Neuronal stem cell (in vitro differentiated cells): Measurements from ENCODE around the gene GPHN.
A peak's percentile ranks its signal among the peaks of the same experiment; 100 is the strongest.

ENCODE experiments used
- DNase-seq: peaks from one replicate; pipeline ENCODE4 v3.0.0-alpha.2; 2013; ENCODE audit warnings: low spot score
- H2AFZ ChIP-seq: one replicate; pipeline ENCODE4 v1.6.1; 2013; ENCODE audit warnings: mild to moderate bottlenecking, low read length, inconsistent platforms
- H2AK5ac ChIP-seq: 2 replicates; pipeline ENCODE4 v1.6.1; 2013; ENCODE audit warnings: low read depth, mild to moderate bottlenecking, inconsistent platforms, low read length, moderate library complexity, mixed read lengths
- H2BK120ac ChIP-seq: 2 replicates; pipeline ENCODE4 v1.6.1; 2013; ENCODE audit warnings: low read depth, mild to moderate bottlenecking, inconsistent platforms, low read length, moderate library complexity, mixed read lengths
- H2BK12ac ChIP-seq: one replicate; pipeline ENCODE4 v1.6.1; 2013; ENCODE audit warnings: low read length, inconsistent platforms
- H2BK15ac ChIP-seq: 2 replicates; pipeline ENCODE4 v1.6.1; 2013; ENCODE audit warnings: mild to moderate bottlenecking, low read length, inconsistent platforms, mixed read lengths
- H2BK5ac ChIP-seq: one replicate; pipeline ENCODE4 v1.6.1; 2013; ENCODE audit warnings: inconsistent platforms, mild to moderate bottlenecking, low read length, moderate library complexity
- H3K14ac ChIP-seq: one replicate; pipeline ENCODE4 v1.6.1; 2013; ENCODE audit warnings: low read length, inconsistent platforms
- H3K18ac ChIP-seq: 2 replicates; pipeline ENCODE4 v1.6.1; 2013; ENCODE audit warnings: low read length, inconsistent platforms
- H3K23ac ChIP-seq: 2 replicates; pipeline ENCODE4 v1.6.1; 2013; ENCODE audit warnings: low read depth, mild to moderate bottlenecking, mixed read lengths, low read length, inconsistent platforms; ENCODE audit not compliant: poor library complexity
- H3K27ac ChIP-seq: replicated peaks from 3 replicates; pipeline ENCODE4 v1.5.1; 2013; ENCODE audit warnings: low read length, inconsistent platforms
- H3K27me3 ChIP-seq, 3 experiments: 2 replicates each; pipeline ENCODE4 v1.6.1; 2013; ENCODE audit warnings: low read length in 3 of 3, mild to moderate bottlenecking in 2 of 3, inconsistent platforms in 1 of 3, low read depth in 1 of 3, mixed read lengths in 1 of 3, moderate library complexity in 1 of 3; ENCODE audit not compliant: control insufficient read depth in 3 of 3, insufficient read depth in 3 of 3
- H3K36me3 ChIP-seq, 2 donors: replicated peaks in 1 of 2; 2 replicates each; pipeline ENCODE4 v1.6.1; 2013; ENCODE audit warnings: low read length in 2 of 2; ENCODE audit not compliant: control insufficient read depth in 2 of 2, insufficient read depth in 2 of 2
- H3K4ac ChIP-seq: 2 replicates; pipeline ENCODE4 v1.6.1; 2013; ENCODE audit warnings: inconsistent platforms, mild to moderate bottlenecking, low read length, moderate library complexity
- H3K4me1 ChIP-seq, 2 donors: 1 replicate in 1 of 2; 2 replicates in 1 of 2; pipeline ENCODE4 v1.6.1; 2013; ENCODE audit warnings: low read length in 2 of 2, low read depth in 1 of 2; ENCODE audit not compliant: control insufficient read depth in 2 of 2, insufficient read depth in 1 of 2
- H3K4me2 ChIP-seq: one replicate; pipeline ENCODE4 v1.6.1; 2013; ENCODE audit warnings: mild to moderate bottlenecking, low read length, inconsistent platforms; ENCODE audit not compliant: insufficient read depth, poor library complexity, severe bottlenecking
- H3K4me3 ChIP-seq, 2 donors: 2 replicates each; pipeline ENCODE4 v1.5.1; 2013; ENCODE audit warnings: low read length in 2 of 2, mild to moderate bottlenecking in 2 of 2, inconsistent platforms in 1 of 2, moderate library complexity in 1 of 2
- H3K79me1 ChIP-seq: one replicate; pipeline ENCODE4 v1.6.1; 2013; ENCODE audit warnings: low read depth, mild to moderate bottlenecking, inconsistent platforms, low read length, moderate library complexity
- H3K9ac ChIP-seq: one replicate; pipeline ENCODE4 v1.6.1; 2013; ENCODE audit warnings: mild to moderate bottlenecking, low read depth, low read length, inconsistent platforms; ENCODE audit not compliant: poor library complexity
- H3K9me3 ChIP-seq, 2 donors: replicated peaks in 1 of 2; 2 replicates each; pipeline versions ENCODE3 to v1.6.1; 2013; ENCODE audit warnings: low read length in 2 of 2, mild to moderate bottlenecking in 2 of 2, inconsistent platforms in 1 of 2, low read depth in 1 of 2, mixed read lengths in 1 of 2, moderate library complexity in 1 of 2; ENCODE audit not compliant: control insufficient read depth in 2 of 2, insufficient read depth in 1 of 2
- H4K8ac ChIP-seq: one replicate; pipeline ENCODE4 v1.6.1; 2013; ENCODE audit warnings: low read depth, mild to moderate bottlenecking, inconsistent platforms, low read length, moderate library complexity
- H4K91ac ChIP-seq: one replicate; pipeline ENCODE4 v1.6.1; 2013; ENCODE audit warnings: low read length, low read depth, mild to moderate bottlenecking, inconsistent platforms; ENCODE audit not compliant: poor library complexity
- WGBS, 2 donors: extraction: QIAGEN DNeasy Blood & Tissue Kit; methylation state at CpG; one replicate each; pipeline ENCODE4 v1.1.7; 2013; ENCODE audit warnings: missing lambda C conversion rate in 2 of 2, mixed read lengths in 1 of 2; ENCODE audit not compliant: insufficient read length in 2 of 2, insufficient replicate concordance in 1 of 2; ENCODE audit errors: extremely low coverage in 2 of 2; 5-methylcytosine and 5-hydroxymethylcytosine counted together

The GPHN gene

GRCh38 chr14:66651536-66652220 is 143.7 kb downstream of the GPHN start:
- H2BK12ac ChIP-seq = no peak overlapping the region
- H4K91ac ChIP-seq = no peak overlapping the region
- H3K4me2 ChIP-seq = no peak overlapping the region
- WGBS, 2 donors = no CpG with 5 or more reads among the region's 5 CpGs
- no peak overlapping the region for H2BK5ac ChIP-seq
- H3K36me3 ChIP-seq = no peaks in the 10 kb centered on the region
- H4K8ac ChIP-seq = no peak overlapping the region
- H3K79me1 ChIP-seq = no peaks in the 10 kb centered on the region
- H3K27ac ChIP-seq = no peak overlapping the region
- no peak overlapping the region for H3K4ac ChIP-seq
- H2AK5ac ChIP-seq = no peak overlapping the region
- no peak for DNase-seq
- no peak overlapping the region for H3K18ac ChIP-seq
- no peak overlapping the region for H3K23ac ChIP-seq
- no peak overlapping the region for H2BK15ac ChIP-seq
- H3K27me3 ChIP-seq = no peaks in the 10 kb centered on the region
- H3K4me3 ChIP-seq = no peak overlapping the region
- H3K9me3 ChIP-seq = peaks cover 0 to 2% of the 10 kb centered on the region in 2 donors
- H2BK120ac ChIP-seq = no peak overlapping the region
- no peak overlapping the region for H3K14ac ChIP-seq
- H3K9ac ChIP-seq = no peak overlapping the region
- peaks cover 9 to 10% of the 10 kb centered on the region in 2 donors for H3K4me1 ChIP-seq
- H2AFZ ChIP-seq = no peak overlapping the region

GRCh38 chr14:66652525-66653106 is 144.7 kb downstream of the GPHN start:
- DNase-seq = peak; percentile 54
- no peak overlapping the region for H2AFZ ChIP-seq

GRCh38 chr14:66657780-66658179 is 149.8 kb downstream of the GPHN start:
- no peak overlapping the region for H4K91ac ChIP-seq
- H3K4me2 ChIP-seq = no peak overlapping the region
- no peak for DNase-seq
- no peak overlapping the region for H2BK120ac ChIP-seq
- H3K18ac ChIP-seq = no peak overlapping the region
- no CpG with 5 or more reads among the region's 3 CpGs for WGBS, 2 donors
- no peak overlapping the region for H3K14ac ChIP-seq
- no peak overlapping the region for H2AK5ac ChIP-seq
- peaks cover 2 to 4% of the 10 kb centered on the region in 2 donors for H3K4me1 ChIP-seq
- no peaks in the 10 kb centered on the region for H3K27me3 ChIP-seq
- H4K8ac ChIP-seq = no peak overlapping the region
- no peak overlapping the region for H3K27ac ChIP-seq
- H2BK5ac ChIP-seq = no peak overlapping the region
- no peak overlapping the region for H3K4ac ChIP-seq
- H3K23ac ChIP-seq = no peak overlapping the region
- H3K79me1 ChIP-seq = peaks cover 2% of the 10 kb centered on the region
- no peak overlapping the region for H3K4me3 ChIP-seq
- no peak overlapping the region for H2BK15ac ChIP-seq
- H2BK12ac ChIP-seq = no peak overlapping the region
- no peaks in the 10 kb centered on the region for H3K36me3 ChIP-seq
- H3K9me3 ChIP-seq = peaks cover 2 to 21% of the 10 kb centered on the region in 2 donors
- H3K9ac ChIP-seq = no peak overlapping the region
- no peak overlapping the region for H2AFZ ChIP-seq

More at GRCh38 chr14:66652525-66653106, 144.7 kb downstream of the GPHN start:
- Histone ChIP-seq H2BK15ac (no peak overlapping the region), H3K4me3 (no peak overlapping the region), H2BK12ac (no peak overlapping the region), H4K8ac (no peak overlapping the region), H3K27me3 (no peaks in the 10 kb centered on the region), H3K23ac (no peak overlapping the region), H3K18ac (no peak overlapping the region), H3K27ac (peak overlapping the region; percentile 77), H3K9me3 (peaks cover 2 to 11% of the 10 kb centered on the region in 2 donors), H4K91ac (no peak overlapping the region), H2BK5ac (no peak overlapping the region), H2AK5ac (no peak overlapping the region), H3K36me3 (no peaks in the 10 kb centered on the region), H3K4ac (no peak overlapping the region), H3K14ac (no peak overlapping the region), H3K4me1 (peaks cover 9 to 10% of the 10 kb centered on the region in 2 donors), H2BK120ac (no peak overlapping the region), H3K4me2 (no peak overlapping the region), H3K79me1 (no peaks in the 10 kb centered on the region), H3K9ac (no peak overlapping the region)
- WGBS, 2 donors = no CpG with 5 or more reads among the region's 3 CpGs

GRCh38 chr14:66662374-66662773 is 154.4 kb downstream of the GPHN start:
- H3K27ac ChIP-seq = no peak overlapping the region
- H4K8ac ChIP-seq = no peak overlapping the region
- H3K23ac ChIP-seq = no peak overlapping the region
- no peak overlapping the region for H2BK15ac ChIP-seq
- no peak overlapping the region for H2AFZ ChIP-seq
- no peak overlapping the region for H3K14ac ChIP-seq
- H3K4me3 ChIP-seq = no peak overlapping the region
- no peak overlapping the region for H2BK12ac ChIP-seq
- DNase-seq = no peak
- peaks cover 0 to 13% of the 10 kb centered on the region in 2 donors for H3K9me3 ChIP-seq
- H4K91ac ChIP-seq = no peak overlapping the region
- no peak overlapping the region for H2AK5ac ChIP-seq
- no peak overlapping the region for H3K4me2 ChIP-seq
- H3K18ac ChIP-seq = no peak overlapping the region
- H3K27me3 ChIP-seq = no peaks in the 10 kb centered on the region
- H3K4ac ChIP-seq = no peak overlapping the region
- H2BK120ac ChIP-seq = no peak overlapping the region
- no peak overlapping the region for H2BK5ac ChIP-seq
- no CpG with 5 or more reads among the region's 4 CpGs for WGBS, 2 donors
- peaks cover 2% of the 10 kb centered on the region for H3K79me1 ChIP-seq
- no peaks in the 10 kb centered on the region for H3K36me3 ChIP-seq
- no peak overlapping the region for H3K9ac ChIP-seq
- H3K4me1 ChIP-seq = no peaks in the 10 kb centered on the region
